HEK293T (cell line): Measurements from ENCODE around the gene TPSD1.

Experiments used
- BHLHE40 ChIP-seq: fragments of 450-650 bp; IDR thresholded peaks from 2 replicates; pipeline ENCODE4 v1.6.1; 2016; ENCODE audit warnings: mild to moderate bottlenecking, moderate library complexity, borderline replicate concordance
- ELF4 ChIP-seq: fragments of 450-650 bp; IDR thresholded peaks from 2 replicates; pipeline ENCODE4 v1.6.1; 2017; ENCODE audit warnings: antibody characterized with exemption
- FOXM1 ChIP-seq: fragments of 450-650 bp; IDR thresholded peaks from 2 replicates; pipeline ENCODE4 v1.6.1; 2017; ENCODE audit warnings: mild to moderate bottlenecking, borderline replicate concordance
- HDGF ChIP-seq: fragments of 450-650 bp; IDR thresholded peaks from 2 replicates; pipeline ENCODE4 v1.6.1; 2017; ENCODE audit warnings: antibody characterized with exemption, borderline replicate concordance
- LEF1 ChIP-seq: fragments of 450-650 bp; IDR thresholded peaks from 2 replicates; pipeline ENCODE4 v1.6.1; 2017; ENCODE audit warnings: mild to moderate bottlenecking, borderline replicate concordance
- NFRKB ChIP-seq: fragments of 450-650 bp; IDR thresholded peaks from 2 replicates; pipeline ENCODE4 v1.6.1; 2016; ENCODE audit warnings: mild to moderate bottlenecking, moderate library complexity
- SP1 ChIP-seq: fragments of 450-650 bp; IDR thresholded peaks from 2 replicates; pipeline ENCODE4 v1.6.1; 2017
- SUZ12 ChIP-seq: fragments of 450-650 bp; IDR thresholded peaks from 2 replicates; pipeline ENCODE4 v1.6.1; 2016; ENCODE audit warnings: mild to moderate bottlenecking
- TARDBP ChIP-seq: fragments of 450-650 bp; IDR thresholded peaks from 2 replicates; pipeline ENCODE4 v1.6.1; 2016
- TF ChIP-seq, protein P1 (sequence below): fragments of 450-650 bp; IDR thresholded peaks from 2 replicates; pipeline ENCODE4 v1.6.1; 2016

DNA sequence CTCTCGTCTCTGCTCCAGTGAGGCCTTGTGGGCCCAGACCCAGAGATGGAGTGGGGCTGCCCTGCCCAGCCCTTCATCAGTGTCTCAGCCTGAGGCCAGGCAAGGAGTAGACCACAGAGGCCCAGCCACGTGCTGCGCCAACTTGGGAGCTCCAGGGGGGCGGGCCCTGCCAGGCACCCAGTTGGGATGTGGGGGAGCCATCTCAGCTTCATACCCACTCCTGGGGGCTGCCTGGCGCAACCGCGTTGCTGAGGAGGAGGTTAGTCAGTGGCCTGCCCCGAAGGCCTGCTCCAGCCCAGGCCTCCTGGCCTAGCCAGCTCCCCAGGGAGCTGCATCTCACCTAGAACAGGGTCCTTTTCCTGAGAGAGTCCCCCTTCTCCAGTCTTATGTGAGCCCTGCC, 42.6 kb upstream of the TPSD1 start:
- TF ChIP-seq TARDBP, result no peak
- TF ChIP-seq FOXM1, result no peak
- no peak for TF ChIP-seq LEF1
- TF ChIP-seq SP1, result no peak
- no peak for TF ChIP-seq ELF4
- TF ChIP-seq, protein P1, sequence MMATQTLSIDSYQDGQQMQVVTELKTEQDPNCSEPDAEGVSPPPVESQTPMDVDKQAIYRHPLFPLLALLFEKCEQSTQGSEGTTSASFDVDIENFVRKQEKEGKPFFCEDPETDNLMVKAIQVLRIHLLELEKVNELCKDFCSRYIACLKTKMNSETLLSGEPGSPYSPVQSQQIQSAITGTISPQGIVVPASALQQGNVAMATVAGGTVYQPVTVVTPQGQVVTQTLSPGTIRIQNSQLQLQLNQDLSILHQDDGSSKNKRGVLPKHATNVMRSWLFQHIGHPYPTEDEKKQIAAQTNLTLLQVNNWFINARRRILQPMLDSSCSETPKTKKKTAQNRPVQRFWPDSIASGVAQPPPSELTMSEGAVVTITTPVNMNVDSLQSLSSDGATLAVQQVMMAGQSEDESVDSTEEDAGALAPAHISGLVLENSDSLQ, result no peak
- TF ChIP-seq NFRKB, result no peak
- no peak for TF ChIP-seq SUZ12
- TF ChIP-seq HDGF, result no peak
- no peak for TF ChIP-seq BHLHE40
